Adrenal gland (tissue), 5 donors: ENCODE results near the gene GNAL.

ENCODE experiments used
- POLR2A ChIP-seq, 2 donors: fragments of 450-650 bp; IDR thresholded peaks; one replicate each; pipeline ENCODE4 v1.6.1; 2017; ENCODE audit warnings: antibody characterized with exemption in 2 of 2, mild to moderate bottlenecking in 2 of 2, moderate library complexity in 1 of 2
- TF ChIP-seq, protein P1 (sequence below), 6 experiments: fragments of 450-650 bp in 4 of 6; fragments of 200-600 bp in 2 of 6; sonication (generic) in 1 of 6; IDR thresholded peaks; 1 replicate in 5 of 6; 2 replicates in 1 of 6; pipeline versions ENCODE4 v1.5.1 to v1.8.0; 2016 to 2021; ENCODE audit warnings: antibody characterized with exemption in 6 of 6, mild to moderate bottlenecking in 2 of 6, moderate library complexity in 1 of 6
- donor health status: DM: no; HTN: no; CAD: no.

DNA sequence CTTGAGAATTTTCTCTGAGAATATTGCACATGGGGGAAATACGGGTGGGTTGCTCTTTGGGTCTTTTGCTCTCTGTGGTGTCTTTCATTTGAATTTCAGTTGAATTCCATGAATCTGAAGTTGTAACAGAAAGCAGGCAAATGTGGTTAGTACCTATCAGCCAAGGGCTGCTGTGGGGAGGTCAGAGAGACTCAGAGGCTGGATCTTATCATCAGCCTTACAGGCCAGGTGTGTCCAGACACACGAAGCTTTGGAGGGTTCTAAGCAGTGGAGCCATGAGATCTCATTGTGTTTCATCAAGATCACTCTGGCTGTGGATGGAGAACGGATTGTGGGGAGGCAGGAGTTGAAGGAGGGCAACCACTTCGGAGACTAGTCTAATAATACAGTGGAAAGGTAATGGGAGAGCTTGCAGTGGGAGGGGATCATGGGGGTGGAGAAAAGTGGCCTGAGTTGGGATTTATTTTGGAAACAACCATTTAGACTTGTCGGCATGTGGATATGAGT, 68.1 kb downstream of the GNAL start:
- TF ChIP-seq, protein P1, sequence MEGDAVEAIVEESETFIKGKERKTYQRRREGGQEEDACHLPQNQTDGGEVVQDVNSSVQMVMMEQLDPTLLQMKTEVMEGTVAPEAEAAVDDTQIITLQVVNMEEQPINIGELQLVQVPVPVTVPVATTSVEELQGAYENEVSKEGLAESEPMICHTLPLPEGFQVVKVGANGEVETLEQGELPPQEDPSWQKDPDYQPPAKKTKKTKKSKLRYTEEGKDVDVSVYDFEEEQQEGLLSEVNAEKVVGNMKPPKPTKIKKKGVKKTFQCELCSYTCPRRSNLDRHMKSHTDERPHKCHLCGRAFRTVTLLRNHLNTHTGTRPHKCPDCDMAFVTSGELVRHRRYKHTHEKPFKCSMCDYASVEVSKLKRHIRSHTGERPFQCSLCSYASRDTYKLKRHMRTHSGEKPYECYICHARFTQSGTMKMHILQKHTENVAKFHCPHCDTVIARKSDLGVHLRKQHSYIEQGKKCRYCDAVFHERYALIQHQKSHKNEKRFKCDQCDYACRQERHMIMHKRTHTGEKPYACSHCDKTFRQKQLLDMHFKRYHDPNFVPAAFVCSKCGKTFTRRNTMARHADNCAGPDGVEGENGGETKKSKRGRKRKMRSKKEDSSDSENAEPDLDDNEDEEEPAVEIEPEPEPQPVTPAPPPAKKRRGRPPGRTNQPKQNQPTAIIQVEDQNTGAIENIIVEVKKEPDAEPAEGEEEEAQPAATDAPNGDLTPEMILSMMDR (IDR thresholded peaks at IDR 0.05): no peak
- TF ChIP-seq POLR2A (IDR thresholded peaks at IDR 0.05): no peak
